H1 (cell line): ENCODE results near the gene TSGA10. TPM values are rescaled to one million over a fixed set of nuclear protein-coding genes. Genes with fewer than 3 reads are reported as not detected.

ENCODE experiments used
- ATF2 ChIP-seq: IDR thresholded peaks from 2 replicates; pipeline ENCODE4 v1.6.1; 2012; ENCODE audit warnings: low read length, inconsistent platforms
- CHD2 ChIP-seq: IDR thresholded peaks from 2 replicates; pipeline ENCODE4 v1.6.1; 2012; ENCODE audit warnings: low read length, improper control_type of control experiment
- CHD7 ChIP-seq: fragments of 300-600 bp; sonication (generic); IDR thresholded peaks from 2 replicates; pipeline ENCODE4 v1.7.1; 2012; ENCODE audit warnings: low read length, moderate library complexity, mild to moderate bottlenecking, inconsistent platforms; ENCODE audit not compliant: insufficient replicate concordance
- E2F6 ChIP-seq: IDR thresholded peaks from 2 replicates; pipeline ENCODE4 v1.6.1; 2012; ENCODE audit warnings: inconsistent platforms
- JUN ChIP-seq: IDR thresholded peaks from 2 replicates; pipeline ENCODE4 v1.6.1; 2011; ENCODE audit warnings: low read depth, mild to moderate bottlenecking, improper control_type of control experiment, low read length
- RXRA ChIP-seq: IDR thresholded peaks from 2 replicates; pipeline ENCODE4 v1.6.1; 2011; ENCODE audit warnings: low read depth, mild to moderate bottlenecking, low read length, moderate library complexity; ENCODE audit not compliant: insufficient read depth
- SAP30 ChIP-seq: fragments of 300-600 bp; sonication (generic); IDR thresholded peaks from 2 replicates; pipeline ENCODE4 v1.7.1; 2012; ENCODE audit warnings: low read length, moderate library complexity, mild to moderate bottlenecking, inconsistent platforms; ENCODE audit not compliant: insufficient read depth, insufficient replicate concordance
- SIN3A ChIP-seq, 2 experiments: IDR thresholded peaks in 1 of 2; conservative IDR thresholded peaks in 1 of 2; 2 replicates each; pipeline ENCODE4 v1.6.1; 2011 to 2012; ENCODE audit warnings: low read length in 2 of 2, improper control_type of control experiment in 1 of 2, low read depth in 1 of 2, mild to moderate bottlenecking in 1 of 2
- polyA plus RNA-seq, 7 experiments: library from polyadenylated mRNA; depleted of rRNA in 3 of 7; stranded (reverse) in 5 of 7; unstranded in 2 of 7; fragments of >200 nt in 5 of 7; fragments of 200-250 nt in 2 of 7; gene quantifications; 1 replicate in 5 of 7; 2 replicates in 1 of 7; 4 replicates in 1 of 7; pipeline versions ENCODE4 v1.2.1 to v1.2.3, GENCODE V29; 2011 to 2013; ENCODE audit warnings: missing spikeins in 2 of 7, mixed read lengths in 2 of 7
- total RNA-seq: library from RNA; stranded (reverse); fragmentation: NEBNext Ultra II Directional; extraction: Animal tissue kit (Norgen Biotek cat#: 25700); gene quantifications from 2 replicates; pipeline ENCODE4 v1.2.1, GENCODE V29; 2021

Gene TSGA10
- total and polyA plus RNA-seq, 2 of the 8 experiments (the other 6 are each of a cell fraction or from before 2014, with no cell fraction given) = 2.2 to 7.4 TPM

- TF ChIP-seq SIN3A (conservative IDR thresholded peaks at IDR 0.05 in 1 of 2, IDR thresholded peaks at IDR 0.05 in 1 of 2; ENCODE audit: low read depth in 1 of 2, low read length in 2 of 2) = no peak
- TF ChIP-seq CHD7 = no peak
- no peak for TF ChIP-seq RXRA
- no peak for TF ChIP-seq E2F6
- TF ChIP-seq JUN = no peak
- no peak for TF ChIP-seq CHD2
- TF ChIP-seq ATF2 = no peak
- no peak for TF ChIP-seq SAP30
These were observed 182.1 kb downstream of the TSGA10 start (continued) for GRCh38 chr2:98972582-98973167.
